GM21723 (cell line): ENCODE data around the gene ERBB2.

Experiments used
- ATAC-seq: cut with Tn5 transposase; IDR thresholded peaks from one replicate; pipeline ENCODE4 v1.9.1; 2021; ENCODE audit warnings: mild to moderate bottlenecking, moderate library complexity; ENCODE audit not compliant: unreplicated experiment

ERBB2 gene

GRCh38 chr17:39665642-39666224 is 34.1 kb upstream of the ERBB2 start:
- no peak for ATAC-seq

- ATAC-seq: no peak
Measured at GRCh38 chr17:39666231-39666600, 33.6 kb upstream of the ERBB2 start.

DNA sequence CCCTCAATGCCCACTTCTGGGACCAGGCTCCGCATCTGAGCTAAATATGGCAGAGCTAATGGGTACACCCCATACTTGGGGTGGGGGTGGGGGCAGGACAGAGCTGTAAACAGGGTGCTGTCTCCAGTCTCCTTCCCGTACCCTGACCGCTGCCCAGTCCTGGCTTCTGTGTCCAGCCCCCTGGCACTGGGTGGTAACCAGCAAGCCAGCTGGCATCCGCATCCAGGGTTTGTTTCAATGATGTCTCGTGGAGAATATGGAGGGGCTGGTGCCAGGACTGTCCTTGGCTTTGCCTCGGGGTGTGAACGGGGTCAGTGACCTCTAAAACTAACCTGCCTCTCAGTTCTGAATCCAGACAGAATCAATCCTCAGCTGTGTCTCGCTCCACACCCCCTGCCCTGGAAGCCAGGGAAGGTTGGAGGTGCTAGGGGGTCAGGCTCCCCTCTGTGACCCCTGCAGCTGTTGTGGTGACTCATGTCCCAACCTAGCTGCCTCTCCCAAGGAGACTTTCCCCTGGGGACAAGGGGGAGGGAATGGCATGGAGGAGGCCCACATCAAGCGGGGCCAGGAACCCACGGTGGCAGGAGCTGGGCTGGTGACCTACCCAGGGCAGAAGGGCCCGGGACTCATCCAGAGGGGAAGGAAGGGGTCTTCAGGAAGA is 33.1 kb upstream of the ERBB2 start:
- no peak for ATAC-seq

- ATAC-seq: no peak
Measured at GRCh38 chr17:39667262-39667944, 32.5 kb upstream of the ERBB2 start.

DNA sequence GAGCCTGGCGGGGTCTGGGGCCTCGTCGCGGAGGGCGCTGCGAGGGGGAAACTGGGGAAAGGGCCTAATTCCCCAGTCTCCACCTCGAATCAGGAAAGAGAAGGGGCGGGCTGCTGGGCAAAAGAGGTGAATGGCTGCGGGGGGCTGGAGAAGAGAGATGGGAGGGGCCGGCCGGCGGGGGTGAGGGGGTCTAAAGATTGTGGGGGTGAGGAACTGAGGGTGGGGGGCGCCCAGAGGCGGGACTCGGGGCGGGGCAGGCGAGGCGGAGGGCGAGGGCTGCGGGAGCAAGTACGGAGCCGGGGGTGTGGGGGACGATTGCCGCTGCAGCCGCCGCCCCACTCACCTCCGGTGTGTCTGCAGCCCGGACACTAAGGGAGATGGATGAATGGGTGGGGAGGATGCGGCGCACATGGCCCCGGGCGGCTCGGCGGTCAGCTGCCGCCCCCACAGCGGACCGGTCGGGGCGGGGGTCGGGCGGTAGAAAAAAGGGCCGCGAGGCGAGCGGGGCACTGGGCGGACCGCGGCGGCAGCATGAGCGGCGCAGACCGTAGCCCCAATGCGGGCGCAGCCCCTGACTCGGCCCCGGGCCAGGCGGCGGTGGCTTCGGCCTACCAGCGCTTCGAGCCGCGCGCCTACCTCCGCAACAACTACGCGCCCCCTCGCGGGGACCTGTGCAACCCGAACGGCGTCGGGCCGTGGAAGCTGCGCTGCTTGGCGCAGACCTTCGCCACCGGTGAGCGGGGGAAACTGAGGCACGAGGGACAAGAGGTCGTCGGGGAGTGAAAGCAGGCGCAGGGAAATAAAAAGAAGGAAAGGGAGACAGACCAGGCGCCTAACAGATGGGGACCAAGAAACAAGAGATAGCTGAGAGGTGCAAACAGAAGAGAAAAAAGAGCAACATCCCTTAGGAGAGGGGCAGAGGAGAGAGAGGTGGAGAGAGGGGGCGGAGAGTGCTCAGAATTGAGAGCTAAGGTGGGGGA is 31.6 kb upstream of the ERBB2 start, which contains the start of gene PNMT:
PNMT (plus strand) TSS at position 509 of the 980 bp plus-strand sequence; CDS start at position 532, 23 bp downstream.
- no peak for ATAC-seq

DNA sequence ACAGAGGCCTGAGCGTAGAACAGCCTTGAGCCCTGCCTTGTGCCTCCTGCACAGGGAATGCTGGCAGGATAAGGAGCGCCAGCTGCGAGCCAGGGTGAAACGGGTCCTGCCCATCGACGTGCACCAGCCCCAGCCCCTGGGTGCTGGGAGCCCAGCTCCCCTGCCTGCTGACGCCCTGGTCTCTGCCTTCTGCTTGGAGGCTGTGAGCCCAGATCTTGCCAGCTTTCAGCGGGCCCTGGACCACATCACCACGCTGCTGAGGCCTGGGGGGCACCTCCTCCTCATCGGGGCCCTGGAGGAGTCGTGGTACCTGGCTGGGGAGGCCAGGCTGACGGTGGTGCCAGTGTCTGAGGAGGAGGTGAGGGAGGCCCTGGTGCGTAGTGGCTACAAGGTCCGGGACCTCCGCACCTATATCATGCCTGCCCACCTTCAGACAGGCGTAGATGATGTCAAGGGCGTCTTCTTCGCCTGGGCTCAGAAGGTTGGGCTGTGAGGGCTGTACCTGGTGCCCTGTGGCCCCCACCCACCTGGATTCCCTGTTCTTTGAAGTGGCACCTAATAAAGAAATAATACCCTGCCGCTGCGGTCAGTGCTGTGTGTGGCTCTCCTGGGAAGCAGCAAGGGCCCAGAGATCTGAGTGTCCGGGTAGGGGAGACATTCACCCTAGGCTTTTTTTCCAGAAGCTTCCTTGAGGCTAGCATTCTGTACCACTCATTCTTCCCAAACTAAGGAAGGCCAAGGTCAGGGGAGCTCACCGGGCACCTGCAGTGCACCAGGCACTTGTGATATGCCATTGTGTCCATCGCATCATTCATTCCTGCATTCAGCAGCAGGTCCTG is 29.7 kb upstream of the ERBB2 start:
- no peak for ATAC-seq

DNA sequence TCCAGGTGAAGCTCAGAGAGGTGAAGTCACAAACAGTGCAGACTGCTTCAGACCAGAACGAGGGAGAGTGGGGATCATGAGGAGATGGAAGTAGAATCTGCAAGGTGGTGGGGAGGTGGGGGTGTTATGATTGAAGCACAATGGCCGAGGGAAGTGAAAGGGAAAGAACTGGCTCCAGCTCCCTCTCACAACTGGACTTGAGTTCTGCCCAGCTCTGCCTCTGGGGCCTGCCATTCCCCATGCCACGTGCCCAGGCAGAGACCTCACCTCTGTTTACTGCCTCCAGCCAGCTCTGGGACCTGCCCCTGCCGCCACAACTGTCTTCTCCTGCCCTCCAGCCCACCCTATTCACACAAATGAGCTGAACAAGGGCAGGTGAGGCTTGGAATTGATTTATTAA is 29.1 kb upstream of the ERBB2 start:
- ATAC-seq: no peak

- ATAC-seq: no peak
Measured at GRCh38 chr17:39671651-39672521, 28.0 kb upstream of the ERBB2 start.

DNA sequence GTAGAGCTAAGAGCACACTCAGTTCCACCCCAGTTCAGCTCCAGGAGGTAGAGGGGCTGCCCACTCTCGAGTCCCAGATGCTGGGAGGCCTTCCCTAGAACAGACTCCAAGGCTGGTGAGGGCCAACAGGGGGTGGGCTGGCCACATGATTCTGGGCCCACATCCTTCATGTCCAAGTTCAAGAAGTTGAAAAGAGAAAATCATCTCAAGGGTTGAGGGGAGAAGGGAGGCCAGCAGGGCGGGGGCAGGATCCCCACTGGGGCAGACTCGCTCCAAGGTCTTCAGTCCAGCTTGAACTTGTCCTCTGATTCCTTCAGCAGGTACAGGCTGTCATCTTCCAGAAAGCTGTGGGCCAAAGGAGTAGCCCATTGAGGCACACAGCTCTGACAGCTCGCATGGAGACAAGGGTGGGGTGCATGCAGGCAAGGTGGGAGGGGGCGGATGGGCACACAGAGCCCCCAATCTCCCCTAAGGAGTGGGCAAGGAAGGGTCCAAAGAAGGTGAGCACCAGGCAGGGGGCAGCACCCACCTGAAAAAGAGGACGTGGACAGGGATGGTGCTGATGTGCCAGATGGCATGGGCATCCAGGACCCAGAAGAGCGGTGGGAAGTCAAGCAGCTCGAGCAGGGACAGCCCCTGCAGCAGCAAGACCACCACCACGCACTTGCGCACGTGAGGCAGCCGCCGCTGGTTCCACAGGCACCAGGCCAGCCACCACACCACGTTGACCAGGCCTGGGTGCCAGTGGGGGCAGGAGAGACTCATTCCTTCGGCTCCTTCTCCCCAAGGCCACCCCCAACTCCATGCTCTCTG is 27.1 kb upstream of the ERBB2 start:
- ATAC-seq: no peak

DNA sequence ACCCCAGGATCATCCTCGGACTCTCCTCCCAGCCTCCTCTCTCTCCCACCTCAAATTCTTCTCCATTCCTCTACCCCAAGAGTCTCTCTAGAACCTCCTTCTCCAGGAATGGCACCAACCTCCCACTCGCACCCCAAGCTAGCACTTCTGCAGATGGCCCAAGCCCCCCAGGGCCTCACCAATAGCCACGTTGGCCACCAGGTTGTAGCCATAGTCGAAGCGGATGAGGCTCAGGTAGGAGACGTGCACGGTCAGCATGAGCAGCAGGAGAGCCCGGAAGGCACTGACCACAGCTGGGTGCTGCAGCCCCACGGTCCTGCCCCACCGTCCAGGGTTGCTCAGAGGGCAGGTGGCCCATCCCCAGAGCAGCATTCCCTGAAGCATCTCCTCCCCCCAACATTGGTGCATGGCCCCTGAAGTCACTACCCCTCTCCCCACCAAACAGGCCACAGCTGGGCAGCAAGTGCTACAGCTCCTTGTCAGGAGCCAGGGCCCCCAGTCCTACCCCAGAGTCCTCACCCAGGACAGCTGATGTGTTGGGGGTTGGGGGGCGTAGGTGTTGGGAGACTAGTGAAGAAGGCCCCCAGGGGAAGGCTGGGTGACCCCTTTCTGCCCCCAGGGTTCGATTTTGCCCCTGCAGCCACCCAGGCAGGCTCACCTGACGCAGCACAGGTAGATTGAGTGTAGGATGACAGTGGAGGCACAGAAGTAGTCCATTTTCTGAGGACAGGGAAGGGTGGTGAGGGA is 26.4 kb upstream of the ERBB2 start:
- no peak for ATAC-seq

GRCh38 chr17:39674179-39674578 is 25.7 kb upstream of the ERBB2 start:
- no peak for ATAC-seq

DNA sequence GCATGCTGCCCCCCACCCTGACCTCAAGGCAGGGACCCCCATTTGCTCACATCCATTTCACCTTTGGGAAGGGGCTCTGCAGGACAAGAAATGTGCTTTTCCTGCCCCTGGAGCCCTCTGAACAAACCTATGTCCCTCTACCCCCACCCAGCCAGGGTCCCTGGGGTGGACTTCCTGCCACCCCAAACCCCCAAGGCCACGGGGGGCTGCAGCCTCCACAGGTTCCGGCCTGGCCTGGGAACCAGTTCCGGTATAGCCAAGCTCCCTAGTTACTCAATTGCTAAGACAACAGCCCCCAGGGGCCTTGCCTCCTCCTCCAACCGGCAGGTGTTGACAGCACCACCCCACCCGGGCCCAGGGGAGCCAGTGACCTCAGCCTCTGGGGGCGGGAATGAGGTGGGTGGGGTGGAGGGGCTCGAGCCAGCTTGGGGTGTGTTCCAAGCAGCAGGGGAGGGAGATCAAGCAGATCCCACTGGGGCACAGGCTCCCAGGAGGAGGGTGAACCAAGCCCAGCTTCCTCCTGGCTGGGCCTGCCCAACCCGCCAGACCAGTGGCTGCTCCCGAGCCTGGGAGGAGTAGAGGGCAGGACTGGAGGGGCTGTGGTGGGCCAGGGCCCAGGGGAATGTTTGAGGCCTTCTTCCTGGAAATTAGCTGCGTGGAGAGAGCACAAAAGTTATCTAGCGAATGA is 25.0 kb upstream of the ERBB2 start:
- ATAC-seq: no peak

DNA sequence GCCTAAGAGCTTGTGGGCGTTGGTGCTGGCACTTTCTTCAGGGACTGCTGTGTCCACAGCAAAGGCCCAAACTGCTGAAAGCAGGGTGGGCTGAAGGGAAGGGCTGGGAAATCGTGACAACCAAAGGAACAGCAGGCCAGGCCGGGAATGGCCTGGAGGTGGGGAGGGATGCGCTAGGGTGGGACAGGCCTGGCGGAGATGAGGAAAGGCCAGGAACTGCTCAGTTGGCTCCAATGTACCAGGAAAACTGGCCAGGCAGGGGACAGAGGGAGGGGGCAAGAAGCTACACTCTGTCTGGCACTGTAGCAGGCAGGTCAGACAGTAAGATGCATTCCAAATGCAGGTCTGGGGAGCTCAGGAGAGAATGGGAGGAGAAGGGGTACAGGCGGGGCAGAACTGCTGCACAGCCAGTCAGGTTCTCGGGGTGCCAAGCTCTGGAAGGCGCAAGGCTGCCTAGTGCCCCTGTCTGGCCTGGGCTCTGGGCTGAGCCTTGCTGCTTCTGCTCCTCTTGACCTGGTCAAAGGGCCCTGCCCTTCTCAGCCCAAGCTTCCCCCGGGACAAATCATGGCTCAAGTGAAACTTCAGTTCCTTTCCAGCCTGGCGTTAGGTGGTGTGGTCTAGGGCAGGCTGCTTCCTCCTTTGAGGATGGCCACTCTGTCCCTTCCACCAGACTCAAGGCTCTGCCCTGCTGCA is 24.3 kb upstream of the ERBB2 start:
- no peak for ATAC-seq

DNA sequence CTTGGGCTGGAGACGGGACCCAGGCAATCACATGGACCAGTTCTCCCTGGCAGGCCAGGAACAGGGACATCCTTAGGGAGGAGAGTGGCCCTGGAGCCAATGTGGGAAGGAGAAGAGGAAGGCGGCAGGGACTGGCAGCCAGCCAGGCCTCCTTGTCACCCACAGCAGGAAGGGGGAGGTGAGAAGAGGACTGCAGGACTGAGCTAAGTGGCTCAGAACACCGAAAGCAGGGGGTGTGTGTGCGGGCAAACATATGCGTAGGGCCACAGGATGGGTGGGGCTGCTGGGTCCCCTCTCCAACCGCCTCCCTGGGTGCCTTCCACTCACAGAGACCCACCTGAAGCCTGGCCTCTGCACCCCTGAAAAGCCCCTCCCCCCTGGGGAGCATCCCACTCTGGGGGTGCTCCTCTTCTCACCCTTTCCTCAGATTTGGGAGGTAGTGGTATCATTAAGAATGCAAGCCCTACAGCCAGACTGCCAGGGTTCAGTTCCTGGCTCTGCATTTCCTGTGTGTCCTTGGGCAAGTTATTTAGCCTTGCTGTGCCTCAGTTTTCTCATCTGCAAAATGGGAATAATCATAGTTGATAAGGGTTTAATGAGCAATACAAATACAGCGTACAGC is 23.6 kb upstream of the ERBB2 start:
- no peak for ATAC-seq

GRCh38 chr17:39677072-39677471 is 22.8 kb upstream of the ERBB2 start:
- no peak for ATAC-seq
